ENCODE results near the gene KLF16. TPM values are rescaled to one million over a fixed set of nuclear protein-coding genes. Genes with fewer than 3 reads are reported as not detected.

The KLF16 gene
- total RNA-seq, 1 experiment from 2014 or later: 64.0 TPM

GRCh38 chr19:1845125-1845515 is 18.3 kb downstream of the KLF16 start:
- ATAC-seq (no peak), DNase-seq (ENCODE audit: low spot score) (no peak)
- Mint-ChIP-seq H3K36me3 (no peaks in the 10 kb centered on the region), H3K9me3 (no peaks in the 10 kb centered on the region), H3K4me1 (peaks cover 14% of the 10 kb centered on the region), H3K27me3 (ENCODE audit: low read depth) (no peaks in the 10 kb centered on the region), H3K4me3 (no peak overlapping the region), H3K27ac (no peak overlapping the region)
- POLR2A ChIA-PET: no interaction called here
- CTCF ChIA-PET: interaction anchor here (0.9 to 6.1 kb wide), 4 partner anchors 7 to 174 kb away, joined by 3 to 63 read pairs (median 13); no protein-coding TSS in a partner anchor
- no peak for TF ChIP-seq ATF3 (CRISPR knock-in tag; conservative IDR thresholded peaks at IDR 0.05)
- TF ChIP-seq GABPB1 (CRISPR knock-in tag; IDR thresholded peaks at IDR 0.05): no peak
- no peak for TF ChIP-seq ZNF416 (CRISPR knock-in tag; IDR thresholded peaks at IDR 0.05)
- TF ChIP-seq RORB (CRISPR knock-in tag; IDR thresholded peaks at IDR 0.05): no peak
- no peak for TF ChIP-seq ZNF121 (CRISPR knock-in tag; IDR thresholded peaks at IDR 0.05)
- TF ChIP-seq ZNF232 (CRISPR knock-in tag; IDR thresholded peaks at IDR 0.05): no peak
- TF ChIP-seq ETV6 (CRISPR knock-in tag; IDR thresholded peaks at IDR 0.05): no peak
- TF ChIP-seq ELF4 (CRISPR knock-in tag; IDR thresholded peaks at IDR 0.05; ENCODE audit: low read depth): no peak
- no peak for TF ChIP-seq ZNF281 (CRISPR knock-in tag; IDR thresholded peaks at IDR 0.05)

GRCh38 chr19:1844513-1845124 is 18.8 kb downstream of the KLF16 start:
- no peak for TF ChIP-seq FOXP4 (CRISPR knock-in tag; IDR thresholded peaks at IDR 0.05)
- TF ChIP-seq, protein P1, sequence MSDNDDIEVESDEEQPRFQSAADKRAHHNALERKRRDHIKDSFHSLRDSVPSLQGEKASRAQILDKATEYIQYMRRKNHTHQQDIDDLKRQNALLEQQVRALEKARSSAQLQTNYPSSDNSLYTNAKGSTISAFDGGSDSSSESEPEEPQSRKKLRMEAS (CRISPR knock-in tag; IDR thresholded peaks at IDR 0.05): no peak
- TF ChIP-seq, protein P2, sequence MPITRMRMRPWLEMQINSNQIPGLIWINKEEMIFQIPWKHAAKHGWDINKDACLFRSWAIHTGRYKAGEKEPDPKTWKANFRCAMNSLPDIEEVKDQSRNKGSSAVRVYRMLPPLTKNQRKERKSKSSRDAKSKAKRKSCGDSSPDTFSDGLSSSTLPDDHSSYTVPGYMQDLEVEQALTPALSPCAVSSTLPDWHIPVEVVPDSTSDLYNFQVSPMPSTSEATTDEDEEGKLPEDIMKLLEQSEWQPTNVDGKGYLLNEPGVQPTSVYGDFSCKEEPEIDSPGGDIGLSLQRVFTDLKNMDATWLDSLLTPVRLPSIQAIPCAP (CRISPR knock-in tag; IDR thresholded peaks at IDR 0.05): no peak
- TF ChIP-seq TEAD4 (CRISPR knock-in tag; IDR thresholded peaks at IDR 0.05): no peak
- no peak for TF ChIP-seq ZBTB21 (CRISPR knock-in tag; IDR thresholded peaks at IDR 0.05; ENCODE audit: borderline replicate concordance)
- H3K36me3 Mint-ChIP-seq: no peaks in the 10 kb centered on the region
- H3K4me3 Mint-ChIP-seq: no peak overlapping the region
- H3K27me3 Mint-ChIP-seq (ENCODE audit: low read depth): no peaks in the 10 kb centered on the region
- peak overlapping the region; percentile 45 for H3K27ac Mint-ChIP-seq
- H3K9me3 Mint-ChIP-seq: no peaks in the 10 kb centered on the region
- ChIA-PET CTCF (interaction anchor here (0.9 to 6.1 kb wide), 3 partner anchors 10 to 174 kb away, joined by 3 to 63 read pairs (median 11); no protein-coding TSS in a partner anchor), POLR2A (interaction anchor here (0.9 kb wide), 1 partner anchor 245 kb away, joined by 4 read pairs; no protein-coding TSS in a partner anchor)
- H3K4me1 Mint-ChIP-seq: peaks cover 14% of the 10 kb centered on the region
- DNase-seq (ENCODE audit: low spot score) (no peak), ATAC-seq (no peak)

- no peak overlapping the region for H3K27ac Mint-ChIP-seq
- H3K9me3 Mint-ChIP-seq: no peaks in the 10 kb centered on the region
- H3K4me1 Mint-ChIP-seq: peaks cover 14% of the 10 kb centered on the region
- POLR2A ChIA-PET: interaction anchor here (0.9 kb wide), 1 partner anchor 244 kb away, joined by 4 read pairs; no protein-coding TSS in a partner anchor
- DNase-seq (ENCODE audit: low spot score): no peak
- no peaks in the 10 kb centered on the region for H3K27me3 Mint-ChIP-seq (ENCODE audit: low read depth)
- peak; percentile 12; the same call in 1 of the 2 replicates for ATAC-seq
- H3K4me3 Mint-ChIP-seq: no peak overlapping the region
- CTCF ChIA-PET: interaction anchor here (1.3 to 6.1 kb wide), 6 partner anchors 10 to 75 kb away, joined by 5 to 63 read pairs (median 7); no protein-coding TSS in a partner anchor
- H3K36me3 Mint-ChIP-seq: no peaks in the 10 kb centered on the region
- TF ChIP-seq ZNF671 (CRISPR knock-in tag; IDR thresholded peaks at IDR 0.05) (no peak), CBFB (CRISPR knock-in tag; IDR thresholded peaks at IDR 0.05; ENCODE audit: low read depth) (no peak), ZNF512 (CRISPR knock-in tag; IDR thresholded peaks at IDR 0.05; ENCODE audit: borderline replicate concordance) (no peak), STAT6 (CRISPR knock-in tag; conservative IDR thresholded peaks at IDR 0.05; ENCODE audit: low read depth) (no peak)
Observed at GRCh38 chr19:1843646-1844394, 19.6 kb downstream of the KLF16 start.

Data from WTC11 (cell line).